HG03175 (cell line): ENCODE measurements around the gene CD81.
"Not testable (repeated sequence)": the region's sequence is repeated elsewhere in the genome, so short reads cannot be mapped to it uniquely, and the experiment has no call there.

Source experiments
- ATAC-seq: cut with Tn5 transposase; IDR thresholded peaks from one replicate; pipeline ENCODE4 v1.9.1; 2021; ENCODE audit warnings: mild to moderate bottlenecking, moderate library complexity; ENCODE audit not compliant: unreplicated experiment

Gene CD81

GRCh38 chr11:2355000-2355644 is 22.0 kb upstream of the CD81 start:
- no peak for ATAC-seq

DNA sequence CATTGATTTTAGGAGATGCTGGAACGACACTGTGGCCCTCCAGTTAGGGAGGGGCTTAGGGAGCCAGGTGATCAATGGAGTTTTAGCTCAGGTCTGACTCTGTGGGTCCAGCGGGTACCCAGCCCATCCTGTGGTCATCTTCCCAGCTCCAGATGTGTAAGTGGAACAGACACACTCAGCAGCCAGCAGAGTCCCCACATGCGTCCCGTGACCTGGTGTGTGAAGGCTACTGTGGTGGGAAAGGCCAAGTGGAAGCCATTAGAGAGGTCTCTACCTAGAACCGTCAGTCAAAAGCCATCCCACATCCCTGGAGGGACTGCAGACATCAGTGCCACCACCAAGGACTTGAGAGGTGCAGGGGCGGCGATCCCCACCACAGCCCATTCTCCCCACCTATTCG is 19.9 kb upstream of the CD81 start:
- ATAC-seq = no peak

DNA sequence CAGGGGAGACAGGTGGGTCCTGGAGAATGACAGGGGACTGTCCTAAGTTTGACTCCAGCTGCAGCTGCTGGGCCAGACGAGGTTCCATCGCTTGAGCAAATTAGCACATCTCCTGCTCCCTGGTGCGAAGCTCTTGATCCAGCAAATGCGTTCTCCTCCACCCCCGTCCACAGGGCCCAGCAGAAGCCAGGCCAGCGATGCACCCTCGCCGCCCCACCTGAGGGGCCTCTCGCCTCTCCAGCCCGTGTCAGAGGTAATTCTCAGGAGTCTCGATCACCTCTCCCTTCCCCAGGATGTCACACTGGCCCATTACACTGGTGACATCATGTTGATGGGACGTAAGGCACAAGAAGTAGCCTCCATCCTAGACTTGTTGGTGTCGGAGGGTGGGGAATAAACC is 19.5 kb upstream of the CD81 start:
- not testable (repeated sequence) for ATAC-seq

DNA sequence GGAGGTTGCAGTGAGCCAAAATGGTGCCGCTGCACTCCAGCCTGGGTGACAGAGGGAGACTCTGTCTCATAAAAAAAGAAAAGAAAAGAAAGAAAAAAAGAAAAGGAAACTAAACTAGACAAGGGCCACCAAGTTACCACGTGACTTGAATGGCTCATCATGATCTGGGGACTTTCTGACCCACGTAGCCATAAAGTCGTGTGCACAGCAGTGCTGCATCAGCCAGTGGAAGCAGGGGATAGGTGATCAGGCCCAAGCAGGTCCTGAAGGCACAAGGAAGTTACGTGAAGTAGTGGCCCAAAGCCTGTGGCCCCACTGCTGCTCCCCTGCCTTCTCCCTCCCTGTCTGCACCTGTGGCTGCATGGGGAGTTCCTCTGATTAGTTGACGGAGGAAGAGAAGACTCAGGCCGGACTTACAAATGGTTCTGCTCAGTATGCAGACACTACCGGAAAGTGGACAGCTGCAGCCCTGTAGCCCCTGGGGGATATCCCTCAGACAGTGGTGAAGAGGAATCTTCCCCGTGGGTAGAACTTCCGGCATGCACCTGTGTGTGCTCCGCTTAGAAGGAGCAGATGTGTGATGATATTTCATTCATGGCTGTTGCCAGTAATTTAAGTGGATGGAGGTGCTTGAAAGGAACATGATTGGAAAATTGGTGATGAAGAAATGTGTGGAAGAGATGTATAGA is 18.2 kb upstream of the CD81 start:
- no peak for ATAC-seq

DNA sequence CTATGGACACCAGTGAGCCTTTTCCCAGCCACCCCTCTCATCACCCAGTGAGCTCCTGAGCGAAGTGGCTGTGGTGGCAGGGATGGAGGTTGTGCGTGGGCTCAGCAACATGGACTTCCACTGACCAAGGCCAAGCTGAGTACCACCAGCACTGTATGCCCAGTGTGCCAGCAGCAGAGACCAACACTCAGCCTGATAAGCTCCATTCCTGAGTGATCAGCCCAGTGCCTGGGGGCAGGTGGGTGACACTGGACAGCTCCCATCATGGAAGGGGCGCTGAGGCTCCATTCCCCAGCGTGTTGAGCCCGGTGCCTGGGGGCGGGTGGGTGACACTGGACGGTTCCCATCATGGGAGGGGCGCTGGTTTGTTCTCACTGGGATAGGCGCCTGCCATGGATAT is 17.6 kb upstream of the CD81 start:
- no peak for ATAC-seq

DNA sequence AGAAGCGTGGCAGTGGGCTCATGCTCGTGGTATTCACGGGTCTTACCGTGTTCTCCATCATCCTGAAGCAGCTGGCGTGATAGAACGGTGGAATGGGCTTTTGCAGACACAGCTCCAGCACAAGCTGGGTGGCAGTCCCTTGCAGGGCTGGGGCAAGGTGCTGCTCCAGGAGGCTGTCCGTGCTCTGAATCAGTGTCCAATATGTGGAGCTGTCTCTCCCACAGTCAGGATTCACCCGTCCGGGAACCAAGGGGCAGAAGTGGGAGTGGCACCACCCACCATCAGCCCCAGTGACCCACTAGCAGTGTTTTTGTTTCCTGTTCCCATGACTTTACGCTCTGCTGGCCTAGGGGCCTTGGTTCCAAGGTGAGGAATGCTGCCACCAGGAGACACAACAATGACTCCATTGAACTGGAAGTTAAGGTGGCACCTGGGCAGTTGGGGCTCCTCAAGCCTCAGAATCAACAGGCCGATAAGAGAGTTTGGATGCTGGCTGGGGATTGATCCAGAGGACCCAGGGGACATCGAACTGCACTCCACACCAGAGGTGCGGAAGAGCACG is 16.9 kb upstream of the CD81 start:
- no peak for ATAC-seq

DNA sequence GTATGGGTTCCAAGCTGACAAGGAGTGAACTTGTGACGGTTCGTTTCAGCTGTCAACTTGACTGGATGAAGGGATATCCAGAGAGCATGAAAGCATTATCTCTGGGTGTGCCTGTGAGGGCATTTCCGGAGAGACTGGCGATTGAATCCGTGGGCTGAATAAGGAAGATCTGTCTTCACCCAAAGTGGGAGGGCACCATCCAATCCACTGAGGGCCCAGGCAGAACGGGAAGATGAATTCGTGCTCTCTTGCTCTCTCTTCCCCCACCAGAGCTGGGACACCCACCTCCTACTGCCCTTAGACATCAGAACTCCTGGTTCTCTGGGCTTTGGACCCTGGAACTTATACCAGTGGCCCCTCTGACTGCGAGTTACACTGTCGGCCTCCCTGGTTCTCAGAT is 15.5 kb upstream of the CD81 start:
- no peak for ATAC-seq

DNA sequence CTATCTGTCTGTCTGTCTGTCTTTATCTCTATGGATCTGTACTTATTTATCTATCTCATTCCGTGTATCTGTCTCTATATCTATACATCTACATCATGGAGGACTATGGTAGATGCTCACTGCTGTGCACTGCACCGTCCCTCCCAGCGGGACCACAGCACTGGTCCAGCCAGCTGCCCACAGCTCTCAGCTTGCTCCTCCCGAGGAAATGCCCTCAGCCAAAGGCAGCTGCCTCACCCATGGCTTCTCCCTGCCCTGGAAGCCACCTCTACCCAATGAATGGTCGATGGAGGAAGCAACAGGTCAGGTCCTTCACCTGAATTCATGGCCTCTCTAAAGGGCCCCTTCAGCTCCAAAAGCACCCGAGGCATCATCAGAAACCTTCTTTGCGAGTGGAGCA is 14.7 kb upstream of the CD81 start:
- ATAC-seq = no peak

GRCh38 chr11:2363130-2363529 is 14.0 kb upstream of the CD81 start:
- no peak for ATAC-seq

- no peak for ATAC-seq
These were observed 13.3 kb upstream of the CD81 start for GRCh38 chr11:2363577-2364370.

DNA sequence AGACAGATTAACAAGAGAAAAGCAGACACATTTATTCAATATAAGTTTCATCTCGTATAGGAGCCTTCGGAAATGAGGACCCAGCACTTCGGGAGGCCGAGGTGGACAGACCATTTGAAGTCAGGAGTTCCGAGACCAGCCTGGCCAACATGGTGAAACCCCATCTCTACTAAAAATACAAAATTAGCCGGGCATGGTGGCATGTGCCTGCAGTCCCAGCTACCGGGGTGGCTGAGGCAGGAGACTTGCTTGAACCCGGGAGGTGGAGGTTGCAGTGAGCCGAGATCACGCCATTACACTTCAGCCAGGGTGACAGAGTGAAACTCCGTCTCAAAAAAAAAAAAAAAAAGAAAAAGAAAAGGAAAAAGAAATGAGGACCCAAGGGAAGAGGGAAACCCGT is 12.7 kb upstream of the CD81 start:
- not testable (repeated sequence) for ATAC-seq

DNA sequence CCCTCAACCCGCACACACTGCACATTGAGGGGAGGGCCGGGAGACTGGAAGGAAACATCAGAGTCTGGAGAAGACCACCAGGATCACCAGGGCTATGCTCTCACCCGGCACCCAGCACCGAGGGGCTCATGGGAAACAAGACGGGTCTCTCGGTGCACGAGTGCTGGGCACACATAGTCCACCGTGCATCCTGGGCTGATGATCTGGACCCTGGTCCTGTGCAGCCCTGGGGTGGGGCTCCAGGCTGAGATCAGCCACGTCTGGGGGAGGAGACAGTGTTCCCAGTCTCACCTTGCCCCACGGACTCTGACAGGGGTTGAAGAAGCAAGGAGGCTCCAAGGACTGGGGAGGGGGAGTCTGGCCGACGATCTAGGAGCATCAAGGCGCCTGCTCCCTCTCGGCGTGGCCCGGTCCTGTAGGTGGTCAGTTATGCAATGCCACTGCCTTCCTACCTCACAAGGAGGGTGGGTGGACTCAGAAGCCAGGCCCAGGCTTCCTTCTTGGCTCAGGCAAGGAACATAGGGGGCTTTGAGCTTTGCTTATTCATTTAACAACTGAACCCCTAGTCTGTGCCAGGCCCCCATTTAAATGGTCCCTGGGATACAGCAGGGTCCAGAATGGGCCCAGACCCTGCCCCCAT is 11.4 kb upstream of the CD81 start:
- no peak for ATAC-seq

DNA sequence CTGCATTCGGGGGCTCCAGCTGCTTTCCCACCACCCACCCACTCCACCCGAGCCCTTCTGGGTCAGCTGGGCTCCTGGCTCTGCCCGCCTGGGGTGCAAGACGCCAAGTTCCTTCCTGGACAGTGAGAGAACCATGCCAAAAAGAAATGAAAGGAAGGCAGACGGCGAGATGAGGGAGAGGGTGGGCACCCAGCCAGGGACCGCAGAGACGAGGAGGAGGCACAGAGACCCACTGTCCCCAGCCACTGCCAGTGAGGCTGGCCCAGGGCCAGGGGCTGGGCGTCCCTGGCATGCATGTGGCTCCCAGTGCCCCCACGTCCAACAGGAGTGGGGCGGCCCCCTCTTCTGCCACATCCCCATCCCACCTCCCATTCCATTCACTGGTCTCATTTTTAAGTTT is 10.8 kb upstream of the CD81 start:
- ATAC-seq = no peak

GRCh38 chr11:2366733-2367132 is 10.4 kb upstream of the CD81 start:
- ATAC-seq = no peak

GRCh38 chr11:2367266-2368160 is 9.6 kb upstream of the CD81 start:
- ATAC-seq = no peak

DNA sequence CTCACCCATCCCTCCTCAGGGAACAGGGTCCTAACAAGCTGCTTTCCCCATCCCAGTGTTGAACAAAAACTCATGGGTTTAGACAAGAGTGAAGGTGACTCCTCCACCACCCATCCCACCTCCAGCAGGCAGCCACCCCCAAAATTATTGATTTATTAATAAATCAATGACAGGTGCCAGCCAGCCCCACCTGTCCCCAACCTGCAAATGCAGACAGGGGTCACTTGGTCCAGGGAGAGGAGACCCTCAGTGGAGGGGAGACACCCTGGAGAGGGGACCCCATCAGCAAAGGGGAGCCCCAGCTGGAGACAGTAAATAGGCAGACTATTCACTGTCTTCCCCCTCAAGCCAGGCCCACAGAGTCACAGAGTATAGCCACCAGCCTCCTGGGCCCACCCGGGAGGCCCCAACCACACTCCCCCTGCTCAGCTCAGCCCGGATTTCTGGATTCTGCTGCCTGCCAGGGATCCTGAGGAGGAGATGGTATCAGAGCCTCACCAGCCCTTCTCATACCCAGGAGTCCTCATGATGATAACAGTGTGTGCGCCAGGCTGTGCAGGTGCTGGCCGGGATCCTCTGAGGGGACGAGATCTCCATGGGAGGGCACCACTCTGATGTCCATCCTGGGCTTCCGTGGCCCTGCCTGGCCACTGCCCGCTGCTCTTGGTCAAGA is 8.8 kb upstream of the CD81 start:
- ATAC-seq = no peak

DNA sequence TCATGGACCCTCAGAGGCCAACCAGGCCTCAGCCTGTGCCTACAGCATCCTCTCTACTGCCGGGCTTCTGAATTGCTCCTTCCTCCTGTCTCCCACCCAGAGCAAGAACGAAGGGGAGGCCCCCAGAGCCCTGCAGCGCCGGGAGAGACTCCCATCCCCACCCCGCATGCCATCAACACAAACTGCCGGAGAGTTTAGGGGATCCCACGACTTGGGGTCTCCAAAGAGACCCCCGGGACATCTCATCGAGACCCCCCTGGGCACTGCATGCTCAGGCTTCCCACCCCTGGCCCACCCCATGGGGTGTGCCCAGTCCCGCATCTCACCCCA is 8.3 kb upstream of the CD81 start:
- no peak for ATAC-seq

GRCh38 chr11:2369320-2369719 is 7.8 kb upstream of the CD81 start:
- ATAC-seq = no peak

DNA sequence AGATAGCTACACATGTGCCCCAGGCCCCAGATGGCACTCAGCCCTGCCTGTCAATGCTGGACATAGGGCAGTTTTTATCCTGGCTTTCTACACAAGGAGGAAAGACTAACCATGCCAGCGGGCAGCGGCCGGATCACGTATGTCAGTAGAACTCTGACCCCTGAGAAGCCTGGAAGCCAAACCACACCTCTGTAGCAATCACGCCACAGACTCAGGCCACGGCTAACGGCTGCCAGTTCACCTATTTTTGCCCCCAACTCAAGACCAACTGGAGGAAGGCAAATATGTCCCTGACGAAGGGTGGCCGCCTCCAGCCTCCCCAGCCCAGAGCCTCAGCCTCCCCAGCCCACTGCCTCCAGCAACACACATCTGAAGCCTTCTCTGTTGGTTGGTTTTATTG is 7.2 kb upstream of the CD81 start:
- no peak for ATAC-seq
